Activated T-cell treated with anti-CD3 and anti-CD28 coated beads for 4 hours (primary cell): Measurements from ENCODE around the gene VPS13A.
"Not testable (repeated sequence)": the region's sequence is repeated elsewhere in the genome, so short reads cannot be mapped to it uniquely, and the experiment has no call there.

Experiments
- DNase-seq: peaks from one replicate; pipeline ENCODE4 v3.0.0-alpha.2; 2020

Gene VPS13A

GRCh38 chr9:77188242-77188641, 10.9 kb downstream of the VPS13A start:
- no peak for DNase-seq

GRCh38 chr9:77194423-77194822, 17.1 kb downstream of the VPS13A start:
- DNase-seq = no peak

GRCh38 chr9:77210116-77210515, 32.8 kb downstream of the VPS13A start:
- DNase-seq = no peak

GRCh38 chr9:77211561-77211960, 34.2 kb downstream of the VPS13A start:
- DNase-seq = no peak

- no peak for DNase-seq
Observed at GRCh38 chr9:77212801-77213200, 35.5 kb downstream of the VPS13A start.

- DNase-seq = no peak
Observed at GRCh38 chr9:77215874-77216273, 38.5 kb downstream of the VPS13A start.

GRCh38 chr9:77218612-77219011, 41.3 kb downstream of the VPS13A start:
- DNase-seq = no peak

- no peak for DNase-seq
Observed at GRCh38 chr9:77221431-77221830, 44.1 kb downstream of the VPS13A start.

GRCh38 chr9:77224746-77225312, 47.5 kb downstream of the VPS13A start:
- no peak for DNase-seq

- no peak for DNase-seq
Observed at GRCh38 chr9:77236693-77237092, 59.4 kb downstream of the VPS13A start.

GRCh38 chr9:77237896-77238295, 60.6 kb downstream of the VPS13A start:
- no peak for DNase-seq

- DNase-seq = no peak
Observed at GRCh38 chr9:77251050-77251449, 73.7 kb downstream of the VPS13A start.

- DNase-seq = no peak
Observed at GRCh38 chr9:77257275-77257674, 79.9 kb downstream of the VPS13A start.

GRCh38 chr9:77261605-77262004, 84.3 kb downstream of the VPS13A start:
- no peak for DNase-seq

GRCh38 chr9:77267762-77268161, 90.4 kb downstream of the VPS13A start:
- not testable (repeated sequence) for DNase-seq

GRCh38 chr9:77271023-77271690, 93.8 kb downstream of the VPS13A start:
- DNase-seq = no peak

GRCh38 chr9:77276799-77277198, 99.5 kb downstream of the VPS13A start:
- DNase-seq = no peak

- no peak for DNase-seq
Observed at GRCh38 chr9:77277719-77278118, 100.4 kb downstream of the VPS13A start.

- no peak for DNase-seq
Observed at GRCh38 chr9:77283991-77284390, 106.7 kb downstream of the VPS13A start.

GRCh38 chr9:77284616-77285015, 107.3 kb downstream of the VPS13A start:
- DNase-seq = no peak

GRCh38 chr9:77290373-77290772, 113.0 kb downstream of the VPS13A start:
- DNase-seq = no peak

GRCh38 chr9:77291714-77292113, 114.4 kb downstream of the VPS13A start:
- DNase-seq = no peak

GRCh38 chr9:77293949-77294348, 116.6 kb downstream of the VPS13A start:
- no peak for DNase-seq

GRCh38 chr9:77304543-77304942, 127.2 kb downstream of the VPS13A start:
- no peak for DNase-seq
